ENCODE measurements around the gene FAM229B. TPM values are rescaled to one million over a fixed set of nuclear protein-coding genes. Genes with fewer than 3 reads are reported as not detected.

Gene FAM229B
- total and polyA plus RNA-seq, 2 experiments from 2014 or later: 12.0 to 57.3 TPM

- TF ChIP-seq EZH2phosphoT487 (IDR thresholded peaks at IDR 0.05; ENCODE audit: insufficient read depth, low read depth) (no peak), EZH2 (IDR thresholded peaks at IDR 0.05; ENCODE audit: insufficient read depth, poor library complexity, severe bottlenecking) (no peak)
- Histone ChIP-seq H3K4me2 (ENCODE audit: unreplicated experiment) (no peak overlapping the region), H3K9me3 (ENCODE audit: low read depth) (no peaks in the 10 kb centered on the region), H3K36me3 (ENCODE audit: low read depth) (peaks cover 99% of the 10 kb centered on the region), H2AFZ (no peak overlapping the region), H3K27ac (no peak overlapping the region), H3K27me3 (replicated peaks; ENCODE audit: insufficient read depth) (no peaks in the 10 kb centered on the region), H3K9ac (no peak overlapping the region), H3K9me2 (ENCODE audit: insufficient read depth) (no peaks in the 10 kb centered on the region), H3F3A (ENCODE audit: insufficient read depth) (peaks cover 81% of the 10 kb centered on the region), H3K4me3 (no peak overlapping the region), H3K4me1 (ENCODE audit: insufficient read depth) (no peaks in the 10 kb centered on the region), H4K20me1 (ENCODE audit: insufficient read depth) (no peaks in the 10 kb centered on the region), H3K79me2 (ENCODE audit: insufficient read depth) (no peaks in the 10 kb centered on the region)
- WGBS, 2 experiments (ENCODE audit: low coverage in 1 of 2, low lambda C conversion rate in 2 of 2, missing lambda C conversion rate in 2 of 2): 100% methylated on average over 1 of the region's 1 CpG
- in situ Hi-C loops (cut with MboI): no loop called here
- no peak for DNase-seq
Measured at GRCh38 chr6:112123982-112124381, 36.6 kb downstream of the FAM229B start.

GRCh38 chr6:112128208-112128607 is 40.8 kb downstream of the FAM229B start:
- WGBS, 2 experiments (ENCODE audit: low coverage in 1 of 2, low lambda C conversion rate in 2 of 2, missing lambda C conversion rate in 2 of 2): 97 to 99% methylated on average over 5 of the region's 5 CpGs
- Histone ChIP-seq H3K9me2 (ENCODE audit: insufficient read depth) (no peaks in the 10 kb centered on the region), H2AFZ (no peak overlapping the region), H3K27ac (no peak overlapping the region), H4K20me1 (ENCODE audit: insufficient read depth) (no peaks in the 10 kb centered on the region), H3K9me3 (ENCODE audit: low read depth) (no peaks in the 10 kb centered on the region), H3K9ac (no peak overlapping the region), H3F3A (ENCODE audit: insufficient read depth) (peaks cover 78% of the 10 kb centered on the region), H3K79me2 (ENCODE audit: insufficient read depth) (no peaks in the 10 kb centered on the region), H3K27me3 (replicated peaks; ENCODE audit: insufficient read depth) (no peaks in the 10 kb centered on the region), H3K4me3 (no peak overlapping the region), H3K4me1 (ENCODE audit: insufficient read depth) (no peaks in the 10 kb centered on the region), H3K36me3 (ENCODE audit: low read depth) (peaks cover 98% of the 10 kb centered on the region), H3K4me2 (ENCODE audit: unreplicated experiment) (no peak overlapping the region)
- TF ChIP-seq EZH2 (IDR thresholded peaks at IDR 0.05; ENCODE audit: insufficient read depth, poor library complexity, severe bottlenecking): no peak
- no peak for TF ChIP-seq EZH2phosphoT487 (IDR thresholded peaks at IDR 0.05; ENCODE audit: insufficient read depth, low read depth)
- DNase-seq: no peak
- in situ Hi-C loops (cut with MboI): no loop called here

- peaks cover 98% of the 10 kb centered on the region for H3K36me3 ChIP-seq (ENCODE audit: low read depth)
Measured at GRCh38 chr6:112130878-112131277, 43.5 kb downstream of the FAM229B start.

GRCh38 chr6:112139052-112139451 is 51.7 kb downstream of the FAM229B start:
- in situ Hi-C loops (cut with MboI): no loop called here
- H3K27ac ChIP-seq: no peak overlapping the region
- WGBS, 2 experiments (ENCODE audit: low coverage in 1 of 2, low lambda C conversion rate in 2 of 2, missing lambda C conversion rate in 2 of 2): 80 to 82% methylated on average over 8 of the region's 8 CpGs
- H3K9me2 ChIP-seq (ENCODE audit: insufficient read depth): no peaks in the 10 kb centered on the region
- no peak for DNase-seq
- no peak overlapping the region for H3K4me2 ChIP-seq (ENCODE audit: unreplicated experiment)
- no peaks in the 10 kb centered on the region for H4K20me1 ChIP-seq (ENCODE audit: insufficient read depth)
- no peaks in the 10 kb centered on the region for H3K27me3 ChIP-seq (replicated peaks; ENCODE audit: insufficient read depth)
- H2AFZ ChIP-seq: no peak overlapping the region
- no peak overlapping the region for H3K4me3 ChIP-seq
- TF ChIP-seq EZH2 (IDR thresholded peaks at IDR 0.05; ENCODE audit: insufficient read depth, poor library complexity, severe bottlenecking): no peak
- no peak for TF ChIP-seq EZH2phosphoT487 (IDR thresholded peaks at IDR 0.05; ENCODE audit: insufficient read depth, low read depth)
- H3K9ac ChIP-seq: no peak overlapping the region
- H3K36me3 ChIP-seq (ENCODE audit: low read depth): peaks cover 100% of the 10 kb centered on the region
- H3F3A ChIP-seq (ENCODE audit: insufficient read depth): peaks cover 93% of the 10 kb centered on the region
- no peaks in the 10 kb centered on the region for H3K9me3 ChIP-seq (ENCODE audit: low read depth)
- no peaks in the 10 kb centered on the region for H3K79me2 ChIP-seq (ENCODE audit: insufficient read depth)
- H3K4me1 ChIP-seq (ENCODE audit: insufficient read depth): 0 out of 2 replicates have a peak, but pooled peaks cover 3% of the 10 kb centered on the region

More at GRCh38 chr6:112130878-112131277, 43.5 kb downstream of the FAM229B start:
- Histone ChIP-seq H3K9me2 (ENCODE audit: insufficient read depth) (no peaks in the 10 kb centered on the region), H3K4me2 (ENCODE audit: unreplicated experiment) (no peak overlapping the region), H3K9ac (no peak overlapping the region), H3K79me2 (ENCODE audit: insufficient read depth) (no peaks in the 10 kb centered on the region), H3K4me1 (ENCODE audit: insufficient read depth) (no peaks in the 10 kb centered on the region), H4K20me1 (ENCODE audit: insufficient read depth) (no peaks in the 10 kb centered on the region), H3F3A (ENCODE audit: insufficient read depth) (peaks cover 89% of the 10 kb centered on the region), H3K27ac (no peak overlapping the region), H3K27me3 (replicated peaks; ENCODE audit: insufficient read depth) (no peaks in the 10 kb centered on the region), H2AFZ (no peak overlapping the region), H3K4me3 (no peak overlapping the region), H3K9me3 (ENCODE audit: low read depth) (no peaks in the 10 kb centered on the region)
- in situ Hi-C loops (cut with MboI): no loop called here
- DNase-seq: no peak
- TF ChIP-seq EZH2 (IDR thresholded peaks at IDR 0.05; ENCODE audit: insufficient read depth, poor library complexity, severe bottlenecking): no peak
- TF ChIP-seq EZH2phosphoT487 (IDR thresholded peaks at IDR 0.05; ENCODE audit: insufficient read depth, low read depth): no peak
- WGBS, 2 experiments (ENCODE audit: low coverage in 1 of 2, low lambda C conversion rate in 2 of 2, missing lambda C conversion rate in 2 of 2): 79 to 81% methylated on average over 3 of the region's 3 CpGs

- H3K4me3 ChIP-seq: no peak overlapping the region
- H3K4me2 ChIP-seq (ENCODE audit: unreplicated experiment): no peak overlapping the region
- no peak overlapping the region for H2AFZ ChIP-seq
- WGBS, 2 experiments (ENCODE audit: low coverage in 1 of 2, low lambda C conversion rate in 2 of 2, missing lambda C conversion rate in 2 of 2): 65 to 70% methylated on average over 2 of the region's 2 CpGs
- peaks cover 100% of the 10 kb centered on the region for H3K36me3 ChIP-seq (ENCODE audit: low read depth)
- no peak for TF ChIP-seq EZH2 (IDR thresholded peaks at IDR 0.05; ENCODE audit: insufficient read depth, poor library complexity, severe bottlenecking)
- no peak for TF ChIP-seq EZH2phosphoT487 (IDR thresholded peaks at IDR 0.05; ENCODE audit: insufficient read depth, low read depth)
- peaks cover 11% of the 10 kb centered on the region; the same call in 1 of the 2 replicates for H3K4me1 ChIP-seq (ENCODE audit: insufficient read depth)
- H3K9me2 ChIP-seq (ENCODE audit: insufficient read depth): no peaks in the 10 kb centered on the region
- no peaks in the 10 kb centered on the region for H3K27me3 ChIP-seq (replicated peaks; ENCODE audit: insufficient read depth)
- H4K20me1 ChIP-seq (ENCODE audit: insufficient read depth): no peaks in the 10 kb centered on the region
- peaks cover 94% of the 10 kb centered on the region for H3F3A ChIP-seq (ENCODE audit: insufficient read depth)
- H3K9me3 ChIP-seq (ENCODE audit: low read depth): no peaks in the 10 kb centered on the region
- H3K79me2 ChIP-seq (ENCODE audit: insufficient read depth): no peaks in the 10 kb centered on the region
- H3K9ac ChIP-seq: no peak overlapping the region
- in situ Hi-C loops (cut with MboI): no loop called here
- peak overlapping the region; percentile 28 for H3K27ac ChIP-seq
- peak; percentile 20 for DNase-seq
Measured at GRCh38 chr6:112141707-112142106, 54.3 kb downstream of the FAM229B start.
